OCI-LY3 (cell line): Measurements from ENCODE around the gene SND1.

Experiments
- EZH2phosphoT487 ChIP-seq: fragments of 200-600 bp; shearing (Covaris generic); IDR thresholded peaks from 2 replicates; pipeline ENCODE4 v1.6.1; 2018; ENCODE audit warnings: antibody characterized with exemption, mixed run types, low read depth
- TF ChIP-seq, protein P1 (sequence below): fragments of 200-600, 300-600 bp; sonication (generic); IDR thresholded peaks from 2 replicates; pipeline ENCODE4 v1.5.1; 2014; ENCODE audit warnings: antibody characterized with exemption, low read length, low read depth

DNA sequence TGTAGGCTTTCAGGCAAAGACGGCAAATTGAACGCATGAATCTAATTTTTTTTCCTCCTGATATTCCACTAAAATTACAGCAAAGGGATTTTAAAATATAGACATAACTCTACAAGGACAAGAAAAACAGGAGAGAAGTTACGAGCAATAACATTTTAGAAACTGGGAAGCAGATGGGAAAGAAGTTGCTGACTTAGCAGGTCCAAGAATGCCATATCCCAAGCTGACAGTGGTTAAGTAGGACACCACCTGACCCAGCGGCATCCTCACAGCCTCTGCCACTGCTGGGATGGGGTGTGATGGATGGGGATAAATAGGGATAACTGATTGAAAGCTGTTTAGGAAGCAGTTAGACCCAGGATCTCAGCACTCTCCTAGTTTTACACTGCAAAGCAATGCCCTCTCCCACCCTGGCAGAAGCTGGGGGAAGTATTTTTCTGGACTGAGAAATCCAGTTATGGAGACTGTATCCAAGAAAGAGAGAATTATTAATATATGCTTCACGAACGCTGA is 489.7 kb downstream of the SND1 start:
- TF ChIP-seq, protein P1, sequence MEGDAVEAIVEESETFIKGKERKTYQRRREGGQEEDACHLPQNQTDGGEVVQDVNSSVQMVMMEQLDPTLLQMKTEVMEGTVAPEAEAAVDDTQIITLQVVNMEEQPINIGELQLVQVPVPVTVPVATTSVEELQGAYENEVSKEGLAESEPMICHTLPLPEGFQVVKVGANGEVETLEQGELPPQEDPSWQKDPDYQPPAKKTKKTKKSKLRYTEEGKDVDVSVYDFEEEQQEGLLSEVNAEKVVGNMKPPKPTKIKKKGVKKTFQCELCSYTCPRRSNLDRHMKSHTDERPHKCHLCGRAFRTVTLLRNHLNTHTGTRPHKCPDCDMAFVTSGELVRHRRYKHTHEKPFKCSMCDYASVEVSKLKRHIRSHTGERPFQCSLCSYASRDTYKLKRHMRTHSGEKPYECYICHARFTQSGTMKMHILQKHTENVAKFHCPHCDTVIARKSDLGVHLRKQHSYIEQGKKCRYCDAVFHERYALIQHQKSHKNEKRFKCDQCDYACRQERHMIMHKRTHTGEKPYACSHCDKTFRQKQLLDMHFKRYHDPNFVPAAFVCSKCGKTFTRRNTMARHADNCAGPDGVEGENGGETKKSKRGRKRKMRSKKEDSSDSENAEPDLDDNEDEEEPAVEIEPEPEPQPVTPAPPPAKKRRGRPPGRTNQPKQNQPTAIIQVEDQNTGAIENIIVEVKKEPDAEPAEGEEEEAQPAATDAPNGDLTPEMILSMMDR = no peak
- no peak for TF ChIP-seq EZH2phosphoT487
